OCI-LY7 (cell line): Measurements from ENCODE around the gene REG4. TPM values are rescaled to one million over a fixed set of nuclear protein-coding genes. Genes with fewer than 3 reads are reported as not detected.

Experiments used
- BruUV-seq: library from RNA; stranded (reverse); fragments of 400-500 nt; replicated peaks from 2 replicates; lab custom pipeline; 2021; lab: Mats Ljungman, UMichigan
- CTCF ChIA-PET: fragments of 300-600 bp; sonication (Branson Sonifier 250); formaldehyde crosslinking; loops from one replicate; lab custom pipeline; 2022; ENCODE audit warnings: antibody characterized with exemption; ENCODE audit not compliant: unreplicated experiment; lab: Charles Lee
- POLR2A ChIA-PET: fragments of 300-600 bp; sonication (Branson Sonifier 250); formaldehyde crosslinking; loops from one replicate; lab custom pipeline; 2022; ENCODE audit warnings: antibody characterized with exemption; lab: Charles Lee
- DNase-seq: peaks from one replicate; pipeline ENCODE4 v3.0.0-alpha.2; 2015; ENCODE audit warnings: low spot score
- H2AFZ ChIP-seq: fragments of 200-600 bp; sonication (generic), shearing (Covaris generic); 2 replicates; pipeline ENCODE4 v1.6.1; 2014; ENCODE audit warnings: mild to moderate bottlenecking, antibody characterized with exemption, low read length, moderate library complexity
- H3K27ac ChIP-seq: fragments of 200-600 bp; sonication (generic); 2 replicates; pipeline ENCODE4 v1.5.1; 2014; ENCODE audit warnings: mixed run types, low read depth, mild to moderate bottlenecking, moderate library complexity, low read length, inconsistent platforms; ENCODE audit not compliant: poor library complexity, severe bottlenecking
- H3K36me3 ChIP-seq: fragments of 200-600 bp; sonication (generic); 2 replicates; pipeline ENCODE4 v1.6.1; 2014; ENCODE audit warnings: mild to moderate bottlenecking, antibody characterized with exemption, low read length, moderate library complexity, mixed read lengths; ENCODE audit not compliant: insufficient read depth
- H3K4me1 ChIP-seq: fragments of 200-600 bp; sonication (generic); 2 replicates; pipeline ENCODE4 v1.5.1; 2014; ENCODE audit warnings: mild to moderate bottlenecking, low read length; ENCODE audit not compliant: insufficient read depth, poor library complexity, severe bottlenecking
- H3K4me2 ChIP-seq: fragments of 200-600 bp; sonication (generic); 2 replicates; pipeline ENCODE4 v1.6.1; 2014; ENCODE audit warnings: mild to moderate bottlenecking, low read length
- H3K4me3 ChIP-seq: fragments of 200-600 bp; sonication (generic); 2 replicates; pipeline ENCODE4 v1.5.1; 2014; ENCODE audit warnings: mild to moderate bottlenecking, low read depth, low read length; ENCODE audit not compliant: poor library complexity, severe bottlenecking
- H3K79me2 ChIP-seq: fragments of 200-600 bp; sonication (generic); 2 replicates; pipeline ENCODE4 v1.6.1; 2016; ENCODE audit warnings: low read depth, mild to moderate bottlenecking, low read length, moderate library complexity, mixed read lengths; ENCODE audit not compliant: insufficient read depth
- H3K9me2 ChIP-seq: fragments of 200-600 bp; sonication (generic); 2 replicates; pipeline ENCODE4 v1.6.1; 2016; ENCODE audit warnings: mild to moderate bottlenecking, low read length, mixed read lengths; ENCODE audit not compliant: insufficient read depth
- H3K9me3 ChIP-seq: fragments of 200-600 bp; sonication (generic); 2 replicates; pipeline ENCODE4 v1.6.1; 2014; ENCODE audit warnings: mild to moderate bottlenecking, mixed run types, low read length, mixed read lengths
- H4K20me1 ChIP-seq: fragments of 200-600 bp; sonication (generic); 2 replicates; pipeline ENCODE4 v1.6.1; 2014; ENCODE audit warnings: mild to moderate bottlenecking, antibody characterized with exemption, low read length, moderate library complexity, mixed read lengths; ENCODE audit not compliant: insufficient read depth
- CTCF ChIP-seq: fragments of 200-600 bp; sonication (generic); conservative IDR thresholded peaks from 2 replicates; pipeline ENCODE4 v1.5.1; 2014; ENCODE audit warnings: mild to moderate bottlenecking, antibody characterized with exemption, low read length, moderate library complexity, mixed read lengths
- EZH2phosphoT487 ChIP-seq: fragments of 200-600 bp; sonication (generic); IDR thresholded peaks from 2 replicates; pipeline ENCODE4 v1.6.1; 2018; ENCODE audit warnings: low read depth, borderline replicate concordance, mild to moderate bottlenecking, mixed run types, antibody characterized with exemption, low read length, moderate library complexity, mixed read lengths
- intact Hi-C: fragments of 100-400 bp; cut with micrococcal nuclease; formaldehyde crosslinking; loops from one replicate; pipeline ENCODE4 v1.10.0; 2022; ENCODE audit not compliant: unreplicated experiment
- total RNA-seq, 2 experiments: library from RNA; depleted of rRNA in 1 of 2; stranded (reverse); fragments of >200 nt in 1 of 2; shearing (Covaris generic) in 1 of 2; gene quantifications; 2 replicates each; pipeline ENCODE4 v1.2.3, GENCODE V29; 2014 to 2022

REG4 gene
- total RNA-seq, 2 experiments from 2014 or later: not detected

GRCh38 chr1:119799003-119799402 is 12.3 kb downstream of the REG4 start:
- H3K9me3 ChIP-seq: no peaks in the 10 kb centered on the region
- ChIA-PET POLR2A (no interaction called here), CTCF (no interaction called here)
- no peak overlapping the region for H3K4me2 ChIP-seq
- H3K36me3 ChIP-seq: no peaks in the 10 kb centered on the region
- BruUV-seq: no TSS peak
- intact Hi-C loops: no loop called here
- no peaks in the 10 kb centered on the region for H4K20me1 ChIP-seq
- no peaks in the 10 kb centered on the region for H3K79me2 ChIP-seq
- no peak for DNase-seq
- no peaks in the 10 kb centered on the region for H3K4me1 ChIP-seq
- H3K4me3 ChIP-seq: no peak overlapping the region
- no peaks in the 10 kb centered on the region for H3K9me2 ChIP-seq
- no peak overlapping the region for H2AFZ ChIP-seq
- H3K27ac ChIP-seq: no peak overlapping the region
- no peak for TF ChIP-seq CTCF

GRCh38 chr1:119797606-119798005 is 13.7 kb downstream of the REG4 start:
- no peaks in the 10 kb centered on the region for H3K36me3 ChIP-seq
- POLR2A ChIA-PET: interaction anchor here (1.1 kb wide), 1 partner anchor 60 kb away, joined by 3 read pairs; no protein-coding TSS in a partner anchor

GRCh38 chr1:119797162-119797561 is 14.1 kb downstream of the REG4 start:
- ChIA-PET CTCF (no interaction called here), POLR2A (interaction anchor here (1.1 kb wide), 1 partner anchor 60 kb away, joined by 3 read pairs; no protein-coding TSS in a partner anchor)
- Histone ChIP-seq H3K36me3 (no peaks in the 10 kb centered on the region), H3K4me3 (no peak overlapping the region), H3K9me2 (no peaks in the 10 kb centered on the region), H4K20me1 (no peaks in the 10 kb centered on the region), H3K4me1 (no peaks in the 10 kb centered on the region), H3K9me3 (no peaks in the 10 kb centered on the region), H3K4me2 (no peak overlapping the region), H3K79me2 (no peaks in the 10 kb centered on the region), H2AFZ (no peak overlapping the region), H3K27ac (no peak overlapping the region)
- no peak for TF ChIP-seq CTCF
- no peak for TF ChIP-seq EZH2phosphoT487
- BruUV-seq: no TSS peak
- DNase-seq: no peak
- intact Hi-C loops: no loop called here

More at GRCh38 chr1:119797606-119798005, 13.7 kb downstream of the REG4 start:
- no peaks in the 10 kb centered on the region for H3K9me3 ChIP-seq
- no peak for DNase-seq
- no peaks in the 10 kb centered on the region for H3K79me2 ChIP-seq
- no peak overlapping the region for H3K27ac ChIP-seq
- intact Hi-C loops: no loop called here
- no peak overlapping the region for H3K4me2 ChIP-seq
- CTCF ChIA-PET: no interaction called here
- no peaks in the 10 kb centered on the region for H3K9me2 ChIP-seq
- no peak overlapping the region for H3K4me3 ChIP-seq
- no peak for TF ChIP-seq CTCF
- BruUV-seq: no TSS peak
- H3K4me1 ChIP-seq: no peaks in the 10 kb centered on the region
- H2AFZ ChIP-seq: no peak overlapping the region
- no peaks in the 10 kb centered on the region for H4K20me1 ChIP-seq
